Ovary (tissue), 3 donors: ENCODE data around the gene PRAC1.
"Not testable (repeated sequence)": the region's sequence is repeated elsewhere in the genome, so short reads cannot be mapped to it uniquely, and the experiment has no call there.

Experiments used
- CTCF ChIP-seq, 3 donors: fragments of 450-650 bp in 2 of 3; fragments of 200-600 bp in 1 of 3; IDR thresholded peaks; one replicate each; pipeline versions ENCODE4 v1.5.1 to v1.8.0; 2016 to 2022; ENCODE audit warnings: antibody characterized with exemption in 3 of 3, mild to moderate bottlenecking in 1 of 3
- EP300 ChIP-seq: sonication (generic); formaldehyde crosslinking; IDR thresholded peaks from one replicate; pipeline ENCODE4 v1.6.1; 2017; ENCODE audit warnings: antibody characterized with exemption
- POLR2A ChIP-seq: fragments of 450-650 bp; IDR thresholded peaks from one replicate; pipeline ENCODE4 v1.6.1; 2017; ENCODE audit warnings: antibody characterized with exemption, mild to moderate bottlenecking, moderate library complexity
- donor health status: DM: no; HTN: no; CAD: no.

DNA sequence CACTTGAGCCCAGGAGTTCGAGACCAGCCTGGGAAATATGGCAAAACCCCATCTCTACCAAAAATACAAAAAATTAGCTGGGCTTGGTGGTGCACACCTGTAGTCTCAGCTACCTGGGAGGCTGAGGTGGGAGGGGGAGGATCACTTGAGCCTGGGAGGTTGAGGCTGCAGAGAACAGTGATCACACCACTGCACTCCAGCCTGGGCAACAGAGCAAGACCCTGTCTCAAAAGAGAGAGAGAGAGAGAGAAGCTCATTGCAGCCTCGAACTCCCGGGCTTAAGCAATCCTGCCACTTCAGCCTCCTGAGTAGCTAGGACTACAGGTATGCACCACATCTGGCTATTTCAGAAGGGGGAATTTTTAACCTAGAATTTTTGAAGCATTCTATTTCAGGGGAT is 5.8 kb downstream of the PRAC1 start:
- TF ChIP-seq POLR2A; CTCF (IDR thresholded peaks at IDR 0.05); EP300: not testable (repeated sequence)
